Endothelial cell of umbilical vein (primary cell): ENCODE data around the gene EPB41L2. TPM values are rescaled to one million over a fixed set of nuclear protein-coding genes. Genes with fewer than 3 reads are reported as not detected.

Experiments
- BruUV-seq: library from RNA; stranded (reverse); fragments of 400-500 nt; replicated peaks from 2 replicates; lab custom pipeline; 2021; lab: Mats Ljungman, UMichigan
- CTCF ChIA-PET: fragments of 300-600, 350-600 bp; sonication (Branson Sonifier 250); formaldehyde crosslinking; loops from one replicate; lab custom pipeline; 2021; ENCODE audit warnings: antibody characterized with exemption, inconsistent platforms; lab: Charles Lee
- POLR2A ChIA-PET: fragments of 300-600, 350-600 bp; sonication (Branson Sonifier 250); formaldehyde crosslinking; loops from one replicate; lab custom pipeline; 2021; ENCODE audit warnings: antibody characterized with exemption, inconsistent platforms; lab: Charles Lee
- DNase-seq: peaks from one replicate; pipeline ENCODE4 v3.0.0-alpha.2; 2011; ENCODE audit warnings: low read depth, low spot score
- FAIRE-seq: peaks from 2 replicates; lab custom pipeline; 2011; peaks lifted over from hg19 to GRCh38; lab: Jason Lieb, UNC
- H2AFZ ChIP-seq: 2 replicates; pipeline ENCODE4 v1.6.0; 2012; ENCODE audit warnings: low read depth, low read length, control low read depth, inconsistent platforms
- H3K27ac ChIP-seq: 2 replicates; pipeline ENCODE4 v1.5.1; 2011; ENCODE audit warnings: low read depth, mild to moderate bottlenecking, control low read depth, low read length, moderate library complexity; ENCODE audit not compliant: insufficient read depth
- H3K27me3 ChIP-seq, 2 experiments: 2 replicates each; pipeline versions ENCODE4 v1.6.0 to v1.6.1; 2011; ENCODE audit warnings: low read length in 2 of 2, mixed read lengths in 1 of 2; ENCODE audit not compliant: control insufficient read depth in 2 of 2, insufficient read depth in 2 of 2
- H3K36me3 ChIP-seq, 2 experiments: 2 replicates in 1 of 2; 3 replicates in 1 of 2; pipeline ENCODE4 v1.5.1; 2011; ENCODE audit warnings: low read length in 2 of 2, mild to moderate bottlenecking in 1 of 2, moderate library complexity in 1 of 2; ENCODE audit not compliant: control insufficient read depth in 2 of 2, insufficient read depth in 2 of 2; ENCODE audit errors: extremely low read depth in 1 of 2
- H3K4me1 ChIP-seq: 3 replicates; pipeline ENCODE4 v1.5.1; 2011; ENCODE audit warnings: mild to moderate bottlenecking, low read length; ENCODE audit not compliant: control insufficient read depth, insufficient read depth; ENCODE audit errors: extremely low read depth
- H3K4me2 ChIP-seq: 2 replicates; pipeline ENCODE4 v1.6.1; 2011; ENCODE audit warnings: low read length, control low read depth, mixed read lengths; ENCODE audit not compliant: insufficient read depth
- H3K4me3 ChIP-seq, 3 experiments: fragments of 200-600 bp in 1 of 3; sonication (generic), shearing (Covaris generic) in 1 of 3; replicated peaks in 1 of 3; 2 replicates each; pipeline ENCODE4 v1.5.1; 2011 to 2016; ENCODE audit warnings: control low read depth in 3 of 3, low read length in 3 of 3, mild to moderate bottlenecking in 2 of 3, inconsistent platforms in 1 of 3, low read depth in 1 of 3, moderate library complexity in 1 of 3; ENCODE audit not compliant: insufficient read depth in 1 of 3
- H3K79me2 ChIP-seq: 2 replicates; pipeline ENCODE4 v1.6.0; 2012; ENCODE audit warnings: low read length, inconsistent platforms; ENCODE audit not compliant: control insufficient read depth, insufficient read depth
- H3K9ac ChIP-seq: replicated peaks from 2 replicates; pipeline ENCODE3; 2011; ENCODE audit warnings: low read length, control low read depth; ENCODE audit not compliant: insufficient read depth; ENCODE audit errors: extremely low read depth
- H3K9me1 ChIP-seq: replicated peaks from 3 replicates; pipeline ENCODE4 v1.6.0; 2011; ENCODE audit warnings: mild to moderate bottlenecking, low read length; ENCODE audit not compliant: control insufficient read depth, insufficient read depth; ENCODE audit errors: extremely low read depth
- H3K9me3 ChIP-seq: replicated peaks from 2 replicates; pipeline ENCODE4 v1.5.1; 2012; ENCODE audit warnings: low read length, inconsistent platforms; ENCODE audit not compliant: control insufficient read depth, insufficient read depth
- H4K20me1 ChIP-seq: replicated peaks from 2 replicates; pipeline ENCODE3; 2011; ENCODE audit warnings: mild to moderate bottlenecking, low read length; ENCODE audit not compliant: control insufficient read depth, insufficient read depth; ENCODE audit errors: extremely low read depth
- CTCF ChIP-seq, 2 donors: IDR thresholded peaks; 1 replicate in 1 of 2; 2 replicates in 1 of 2; pipeline ENCODE4 v1.5.1; 2011; ENCODE audit warnings: low read length in 2 of 2, mild to moderate bottlenecking in 2 of 2, moderate library complexity in 2 of 2, control low read depth in 1 of 2, inconsistent platforms in 1 of 2, low read depth in 1 of 2; ENCODE audit not compliant: insufficient read depth in 1 of 2; ENCODE audit errors: extremely low read depth in 1 of 2
- EZH2 ChIP-seq: IDR thresholded peaks from 2 replicates; pipeline ENCODE4 v1.6.1; 2012; ENCODE audit warnings: borderline replicate concordance, low read depth, mild to moderate bottlenecking, moderate library complexity, low read length, inconsistent platforms; ENCODE audit not compliant: severe bottlenecking
- FOS ChIP-seq: IDR thresholded peaks from 2 replicates; pipeline ENCODE4 v1.6.1; 2011; ENCODE audit warnings: mild to moderate bottlenecking, low read length, moderate library complexity, borderline replicate concordance; ENCODE audit not compliant: insufficient read depth
- GATA2 ChIP-seq: IDR thresholded peaks from 2 replicates; pipeline ENCODE4 v1.7.0; 2011; ENCODE audit warnings: low read depth, mild to moderate bottlenecking, moderate library complexity, mixed read lengths, low read length; ENCODE audit not compliant: insufficient read length, insufficient read depth
- JUN ChIP-seq: IDR thresholded peaks from 2 replicates; pipeline ENCODE4 v1.6.1; 2011; ENCODE audit warnings: borderline replicate concordance, low read depth; ENCODE audit not compliant: insufficient read length, insufficient read depth
- MAX ChIP-seq: IDR thresholded peaks from 2 replicates; pipeline ENCODE4 v1.6.1; 2011; ENCODE audit not compliant: insufficient read depth, insufficient read length
- MYC ChIP-seq: IDR thresholded peaks from one replicate; pipeline ENCODE4 v1.6.1; 2011; ENCODE audit warnings: mild to moderate bottlenecking, low read depth, low read length
- POLR2A ChIP-seq: IDR thresholded peaks from 2 replicates; pipeline ENCODE4 v1.6.1; 2012; ENCODE audit warnings: low read depth, mild to moderate bottlenecking, control low read depth, low read length
- POLR2AphosphoS5 ChIP-seq: IDR thresholded peaks from 2 replicates; pipeline ENCODE4 v1.6.1; 2012; ENCODE audit warnings: low read depth, mild to moderate bottlenecking, control low read depth, low read length, moderate library complexity; ENCODE audit not compliant: insufficient read depth
- dilution Hi-C: fragments of 300-500 bp; cut with MboI; formaldehyde crosslinking; loops from one replicate; pipeline ENCODE4 v1.15.0; 2019; ENCODE audit warnings: low sequenced_read_pairs; ENCODE audit not compliant: extremely low pct_ligation_motif_present
- intact Hi-C: fragments of 100-400 bp; cut with micrococcal nuclease; formaldehyde crosslinking; loops from one replicate; pipeline ENCODE4 v1.10.0; 2022
- polyA plus RNA-seq, 4 experiments: library from polyadenylated mRNA; depleted of rRNA in 3 of 4; stranded (reverse) in 3 of 4; unstranded in 1 of 4; fragments of >200 nt; gene quantifications; 2 replicates each; pipeline versions ENCODE4 v1.2.1 to v1.2.3, GENCODE V29; 2011 to 2012; ENCODE audit warnings: missing spikeins in 1 of 4
- total RNA-seq: library from RNA; stranded (reverse); gene quantifications from 2 replicates; pipeline ENCODE4 v1.2.3, GENCODE V29; 2021

Gene EPB41L2
- total and polyA plus RNA-seq, 2 donors (not counting 3 experiments of a cell fraction or from before 2014, with no cell fraction given) = 26.5 to 87.7 TPM

GRCh38 chr6:130922922-130923321 lies 140.1 kb downstream of the EPB41L2 start:
- H3K9ac ChIP-seq = no peak overlapping the region
- no peaks in the 10 kb centered on the region for H3K9me3 ChIP-seq
- intact Hi-C loops (no loop called here), dilution Hi-C loops (no loop called here)
- POLR2A ChIA-PET = no interaction called here
- no TSS peak for BruUV-seq
- no peak overlapping the region for H2AFZ ChIP-seq
- FAIRE-seq (no peak), DNase-seq (no peak)
- H3K4me2 ChIP-seq = no peak overlapping the region
- H4K20me1 ChIP-seq = no peaks in the 10 kb centered on the region
- no peaks in the 10 kb centered on the region for H3K27me3 ChIP-seq
- CTCF ChIA-PET = interaction anchor here (1.4 kb wide), 1 partner anchor 10 kb away, joined by 3 read pairs; no protein-coding TSS in a partner anchor
- H3K4me3 ChIP-seq = no peak overlapping the region
- no peaks in the 10 kb centered on the region for H3K36me3 ChIP-seq
- H3K79me2 ChIP-seq = peaks cover 2% of the 10 kb centered on the region
- H3K4me1 ChIP-seq = no peaks in the 10 kb centered on the region
- no peaks in the 10 kb centered on the region for H3K9me1 ChIP-seq
- H3K27ac ChIP-seq = no peak overlapping the region
- TF ChIP-seq CTCF (IDR thresholded peaks at IDR 0.05; ENCODE audit: extremely low read depth in 1 of 2, insufficient read depth in 1 of 2, low read depth in 1 of 2, low read length in 2 of 2) (no peak), MYC (no peak), JUN (no peak), MAX (no peak), POLR2AphosphoS5 (no peak), POLR2A (no peak), GATA2 (no peak), EZH2 (no peak), FOS (no peak)
